Mucosa of stomach (tissue), 1 donor: Measurements from ENCODE around the gene KPNA4.
"Not testable (repeated sequence)": the region's sequence is repeated elsewhere in the genome, so short reads cannot be mapped to it uniquely, and the experiment has no call there.

Experiments
- H3K27me3 ChIP-seq: one replicate; pipeline ENCODE4 v1.7.0; 2013; ENCODE audit warnings: mild to moderate bottlenecking, low read length; ENCODE audit not compliant: control insufficient read depth, insufficient read depth
- H3K36me3 ChIP-seq: one replicate; pipeline ENCODE4 v1.7.0; 2013; ENCODE audit warnings: low read length; ENCODE audit not compliant: control insufficient read depth, insufficient read depth
- H3K4me1 ChIP-seq: one replicate; pipeline ENCODE4 v1.7.0; 2013; ENCODE audit warnings: mild to moderate bottlenecking, low read length; ENCODE audit not compliant: control insufficient read depth, insufficient read depth
- H3K4me3 ChIP-seq: one replicate; pipeline ENCODE4 v1.7.0; 2013; ENCODE audit warnings: low read length
- H3K9ac ChIP-seq: one replicate; pipeline ENCODE4 v1.7.0; 2013; ENCODE audit warnings: mild to moderate bottlenecking, low read length, moderate library complexity
- H3K9me3 ChIP-seq: one replicate; pipeline ENCODE4 v1.7.0; 2013; ENCODE audit warnings: mild to moderate bottlenecking, low read length, moderate library complexity; ENCODE audit not compliant: control insufficient read depth
- donor health status: Pancreatic carcinoma.

The KPNA4 gene

DNA sequence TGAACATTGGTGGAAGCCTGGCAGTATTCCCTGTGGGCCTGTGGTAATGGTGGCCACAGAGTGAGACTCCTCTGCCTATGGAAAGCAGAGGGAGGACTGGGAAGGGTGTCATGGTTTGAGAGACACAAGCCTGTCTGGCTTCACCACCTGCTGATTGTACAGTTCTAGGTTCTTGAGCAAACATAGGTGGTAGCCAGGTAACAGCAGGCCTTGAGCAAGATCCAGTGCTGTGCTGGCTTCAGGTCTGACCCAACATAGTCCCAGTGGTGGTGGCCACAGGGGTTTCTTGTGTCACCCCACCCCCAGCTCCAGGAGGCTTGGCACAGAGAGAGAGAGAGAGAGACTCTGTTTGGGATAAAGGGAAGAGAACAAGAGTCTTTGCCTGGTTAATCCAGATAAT lies 22.7 kb upstream of the KPNA4 start:
- no peak overlapping the region for H3K9ac ChIP-seq
- no peaks in the 10 kb centered on the region for H3K36me3 ChIP-seq
- no peaks in the 10 kb centered on the region for H3K4me1 ChIP-seq
- no peaks in the 10 kb centered on the region for H3K9me3 ChIP-seq
- H3K4me3 ChIP-seq = no peak overlapping the region
- no peaks in the 10 kb centered on the region for H3K27me3 ChIP-seq

DNA sequence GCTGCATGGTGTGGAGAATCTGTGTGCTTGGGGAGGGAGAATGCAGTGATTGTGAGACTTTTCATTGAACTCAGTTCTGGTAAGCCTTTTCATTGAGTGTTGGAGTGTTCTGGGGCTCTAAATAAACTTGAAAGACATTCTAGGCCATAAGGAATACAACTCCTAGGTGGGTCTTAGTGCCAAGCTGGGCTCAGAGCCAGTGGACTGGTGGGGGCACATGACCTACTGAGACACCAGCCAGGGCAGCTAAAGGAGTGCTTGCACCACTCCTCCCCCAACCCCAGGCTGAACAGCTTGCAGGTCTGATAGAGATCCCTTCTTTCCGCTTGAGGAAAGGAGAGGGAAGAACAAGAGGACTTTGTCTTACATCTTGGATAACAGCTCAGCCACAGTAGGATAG lies 21.7 kb upstream of the KPNA4 start:
- no peaks in the 10 kb centered on the region for H3K36me3 ChIP-seq
- no peaks in the 10 kb centered on the region for H3K4me1 ChIP-seq
- no peak overlapping the region for H3K4me3 ChIP-seq
- H3K27me3 ChIP-seq = no peaks in the 10 kb centered on the region
- H3K9ac ChIP-seq = no peak overlapping the region
- H3K9me3 ChIP-seq = no peaks in the 10 kb centered on the region

DNA sequence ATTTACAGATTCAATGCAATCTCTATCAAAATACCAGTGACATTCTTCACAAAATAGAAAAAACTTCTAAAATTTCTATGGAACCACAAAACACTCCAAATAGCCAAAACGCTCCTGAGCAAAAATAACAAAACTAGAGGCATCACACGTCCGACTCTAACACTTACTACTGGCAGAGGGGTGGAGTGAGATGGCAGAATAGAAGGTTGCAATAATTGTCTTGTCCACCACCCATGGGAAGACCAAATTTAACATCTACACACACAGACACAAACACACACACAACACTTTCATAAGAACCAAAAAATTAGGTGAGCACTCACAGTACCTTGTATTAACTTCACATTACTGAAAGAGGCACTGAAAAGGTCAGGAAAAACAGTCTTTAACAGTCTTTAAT lies 21.3 kb upstream of the KPNA4 start:
- Histone ChIP-seq H3K27me3 (no peaks in the 10 kb centered on the region), H3K4me3 (no peak overlapping the region), H3K9ac (no peak overlapping the region), H3K9me3 (no peaks in the 10 kb centered on the region), H3K4me1 (no peaks in the 10 kb centered on the region), H3K36me3 (no peaks in the 10 kb centered on the region)

DNA sequence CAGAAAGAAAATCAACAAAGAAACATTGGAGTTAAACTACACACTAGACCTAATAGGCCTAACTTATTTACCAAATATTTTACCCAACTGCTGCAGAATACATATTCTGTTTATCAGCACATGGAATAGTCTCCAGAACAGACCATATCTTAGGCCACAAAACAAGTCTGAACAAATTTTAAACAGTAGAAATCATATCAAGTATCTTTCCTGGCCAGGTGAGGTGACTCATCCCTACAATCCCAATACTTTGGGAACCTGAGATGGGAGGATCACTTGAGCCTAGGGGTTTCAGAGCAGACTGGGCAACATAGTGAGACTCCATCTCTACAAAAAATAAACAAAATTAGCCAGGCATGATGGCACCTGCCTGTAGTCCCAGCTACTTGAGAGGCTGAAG lies 18.1 kb upstream of the KPNA4 start:
- H3K9ac ChIP-seq = no peak overlapping the region
- H3K9me3 ChIP-seq = no peaks in the 10 kb centered on the region

DNA sequence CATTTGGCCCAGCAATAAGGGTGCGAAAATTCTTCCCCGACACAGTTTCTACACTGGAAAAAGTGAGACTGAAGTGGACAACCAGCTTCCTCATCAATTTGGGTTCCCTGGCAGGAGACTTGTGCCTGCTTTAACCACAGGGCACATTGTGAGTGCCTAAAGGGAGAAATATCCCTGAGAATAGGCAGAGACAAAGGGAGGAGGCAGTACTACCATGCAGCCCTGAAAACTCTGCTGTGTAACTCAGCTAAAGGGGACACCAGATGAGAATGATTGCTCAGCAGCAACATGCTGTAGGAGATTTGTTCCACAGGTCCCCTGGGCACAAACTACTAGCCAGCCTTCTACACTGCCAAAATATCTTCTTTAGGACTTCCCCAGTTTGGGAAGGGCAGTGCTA lies 15.6 kb upstream of the KPNA4 start:
- H3K9ac ChIP-seq = no peak overlapping the region
- no peaks in the 10 kb centered on the region for H3K36me3 ChIP-seq
- no peaks in the 10 kb centered on the region for H3K4me1 ChIP-seq
- H3K4me3 ChIP-seq = no peak overlapping the region
- H3K9me3 ChIP-seq = no peaks in the 10 kb centered on the region
- no peaks in the 10 kb centered on the region for H3K27me3 ChIP-seq

More for the DNA sequence above, 18.1 kb upstream of the KPNA4 start:
- Histone ChIP-seq H3K4me1 (no peaks in the 10 kb centered on the region), H3K27me3 (no peaks in the 10 kb centered on the region), H3K4me3 (no peak overlapping the region), H3K36me3 (no peaks in the 10 kb centered on the region)

DNA sequence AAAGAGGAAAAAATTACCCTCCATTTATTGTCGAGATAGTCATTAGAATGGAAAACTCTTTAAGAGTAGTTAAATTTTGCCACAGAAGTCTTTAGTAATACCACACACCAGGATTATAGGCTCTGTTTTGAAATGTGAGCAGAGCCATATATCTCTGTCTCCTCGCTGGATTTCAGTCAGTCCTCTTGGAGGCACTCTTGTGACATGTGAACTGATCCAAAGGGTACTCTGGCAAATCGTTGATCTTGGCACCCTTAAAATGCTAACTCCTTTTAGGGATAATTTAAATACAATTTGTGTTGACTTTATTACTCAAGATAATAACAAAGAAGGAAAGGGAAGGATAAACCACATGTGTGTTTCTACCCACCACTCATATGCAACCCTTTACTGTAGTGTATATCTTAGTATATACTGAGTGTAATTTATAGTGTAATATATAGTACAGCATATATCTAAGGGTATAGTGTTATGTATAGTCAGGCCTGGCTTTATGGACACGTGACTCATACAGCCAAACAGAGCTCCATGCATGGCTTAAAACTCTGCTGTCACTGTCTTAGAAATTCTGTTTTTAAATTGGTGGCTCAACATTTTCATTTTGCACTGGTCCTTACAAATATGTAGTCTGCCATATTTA lies 12.3 kb upstream of the KPNA4 start:
- no peaks in the 10 kb centered on the region for H3K27me3 ChIP-seq
- H3K4me1 ChIP-seq = no peaks in the 10 kb centered on the region
- no peak overlapping the region for H3K4me3 ChIP-seq
- no peak overlapping the region for H3K9ac ChIP-seq
- H3K36me3 ChIP-seq = no peaks in the 10 kb centered on the region
- H3K9me3 ChIP-seq = no peaks in the 10 kb centered on the region

DNA sequence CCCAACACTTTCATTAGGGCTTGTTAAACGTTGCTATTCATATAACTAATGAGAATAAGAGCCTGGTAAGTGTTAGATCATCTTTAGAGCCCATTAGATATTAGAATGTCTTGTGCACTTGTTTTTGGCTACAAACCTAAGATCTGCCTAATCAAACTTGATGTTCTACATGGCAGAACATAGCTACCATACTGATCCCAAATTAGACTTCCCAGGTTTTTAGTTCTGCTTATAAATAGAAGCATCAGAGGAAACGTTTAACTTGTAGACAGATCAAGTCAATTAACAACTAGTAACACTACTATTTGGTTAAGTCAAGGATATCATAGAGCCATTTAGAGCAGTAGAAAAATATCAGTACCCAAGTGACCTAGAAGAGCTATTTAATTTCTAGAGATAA lies 11.7 kb upstream of the KPNA4 start:
- no peak overlapping the region for H3K4me3 ChIP-seq
- H3K4me1 ChIP-seq = no peaks in the 10 kb centered on the region
- H3K27me3 ChIP-seq = no peaks in the 10 kb centered on the region
- H3K36me3 ChIP-seq = no peaks in the 10 kb centered on the region
- no peak overlapping the region for H3K9ac ChIP-seq
- H3K9me3 ChIP-seq = no peaks in the 10 kb centered on the region

DNA sequence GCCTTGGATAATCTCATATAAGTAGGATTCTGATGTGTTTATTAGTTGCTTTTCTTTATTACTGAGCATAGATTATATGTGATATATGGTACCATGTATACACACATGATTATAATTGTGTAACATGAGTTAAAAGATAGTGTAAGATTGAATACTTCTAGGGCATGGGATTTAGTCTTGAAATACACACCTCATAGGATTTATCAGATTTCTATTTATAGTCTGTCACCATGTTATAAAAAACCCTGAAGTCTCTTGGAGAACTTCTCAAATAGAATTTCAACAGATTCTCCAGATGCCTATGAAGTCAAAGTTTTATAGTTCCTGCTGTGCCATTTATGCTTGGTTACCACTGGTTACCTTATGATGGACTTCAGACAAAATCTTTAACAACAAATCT lies 11.2 kb upstream of the KPNA4 start:
- no peaks in the 10 kb centered on the region for H3K9me3 ChIP-seq
- no peaks in the 10 kb centered on the region for H3K36me3 ChIP-seq
- H3K4me1 ChIP-seq = no peaks in the 10 kb centered on the region
- H3K4me3 ChIP-seq = no peak overlapping the region
- no peaks in the 10 kb centered on the region for H3K27me3 ChIP-seq
- H3K9ac ChIP-seq = no peak overlapping the region

DNA sequence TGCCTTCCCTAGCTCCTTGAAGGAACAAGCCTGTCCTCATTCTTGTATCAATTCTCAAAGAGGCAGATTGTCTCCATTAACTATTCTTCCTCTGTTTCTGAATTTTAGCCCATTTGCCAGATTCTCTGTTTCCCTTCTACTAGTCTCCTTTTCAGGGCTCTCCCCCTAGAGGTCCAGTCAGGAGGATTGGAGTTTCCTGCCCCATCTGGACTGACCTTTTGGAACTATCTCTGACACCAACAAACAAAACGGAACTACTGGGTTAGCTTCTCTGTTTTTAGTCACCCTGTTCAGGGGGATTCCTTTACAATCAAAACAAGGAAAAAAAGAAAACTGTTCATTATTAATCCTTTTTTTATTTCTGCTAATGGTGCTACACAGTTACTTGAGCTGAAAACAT lies 10.2 kb upstream of the KPNA4 start:
- H3K9me3 ChIP-seq = no peaks in the 10 kb centered on the region
- no peaks in the 10 kb centered on the region for H3K4me1 ChIP-seq
- no peaks in the 10 kb centered on the region for H3K27me3 ChIP-seq
- no peaks in the 10 kb centered on the region for H3K36me3 ChIP-seq
- no peak overlapping the region for H3K4me3 ChIP-seq
- no peak overlapping the region for H3K9ac ChIP-seq

DNA sequence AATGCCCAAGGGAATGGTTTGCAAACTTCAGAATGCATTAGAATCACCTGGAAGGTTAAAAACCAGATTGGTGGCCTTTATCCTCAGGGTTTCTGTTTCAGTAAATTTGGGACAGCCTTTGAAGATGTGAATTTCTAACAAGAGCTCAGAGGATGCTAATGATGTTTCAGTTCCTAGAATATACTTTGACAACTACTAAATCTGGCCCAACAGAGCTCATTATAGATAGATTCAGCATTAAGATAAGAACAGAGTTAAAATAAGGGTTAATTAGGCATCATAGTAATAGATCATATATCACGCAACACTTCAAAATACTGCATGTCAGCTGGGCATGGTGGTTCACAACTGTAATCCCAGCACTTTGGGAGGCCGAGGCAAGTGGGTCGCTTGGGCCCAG lies 9.3 kb upstream of the KPNA4 start:
- H3K36me3 ChIP-seq = no peaks in the 10 kb centered on the region
- H3K9me3 ChIP-seq = no peaks in the 10 kb centered on the region
- no peaks in the 10 kb centered on the region for H3K27me3 ChIP-seq
- H3K4me3 ChIP-seq = no peak overlapping the region
- H3K9ac ChIP-seq = no peak overlapping the region
- no peaks in the 10 kb centered on the region for H3K4me1 ChIP-seq

DNA sequence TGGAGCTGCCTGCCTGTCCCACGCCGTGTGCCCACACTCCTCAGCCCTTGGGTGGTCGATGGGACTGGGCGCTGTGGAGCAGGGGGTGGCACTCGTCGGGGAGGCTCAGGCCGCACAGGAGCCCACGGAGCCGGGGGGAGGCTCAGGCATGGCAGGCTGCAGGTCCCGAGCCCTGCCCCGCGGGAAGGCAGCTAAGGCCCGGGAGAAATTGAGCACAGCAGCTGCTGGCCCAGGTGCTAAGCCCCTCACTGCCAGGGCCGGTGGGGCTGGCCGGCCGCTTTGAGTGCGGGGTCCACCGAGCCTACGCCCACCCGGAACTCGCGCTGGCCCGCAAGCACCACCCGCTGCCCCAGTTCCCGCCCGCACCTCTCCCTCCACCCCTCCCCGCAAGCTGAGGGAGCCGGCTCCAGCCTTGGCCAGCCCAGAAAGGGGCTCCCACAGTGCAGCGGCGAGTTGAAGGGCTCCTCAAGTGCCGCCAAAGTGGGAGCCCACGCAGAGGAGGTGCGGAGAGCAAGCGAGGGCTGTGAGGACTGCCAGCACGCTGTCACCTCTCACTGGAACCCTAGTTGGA lies 8.7 kb upstream of the KPNA4 start:
- H3K4me1 ChIP-seq, H3K9me3 ChIP-seq, H3K27me3 ChIP-seq, H3K9ac ChIP-seq, H3K36me3 ChIP-seq, H3K4me3 ChIP-seq: not testable (repeated sequence)

DNA sequence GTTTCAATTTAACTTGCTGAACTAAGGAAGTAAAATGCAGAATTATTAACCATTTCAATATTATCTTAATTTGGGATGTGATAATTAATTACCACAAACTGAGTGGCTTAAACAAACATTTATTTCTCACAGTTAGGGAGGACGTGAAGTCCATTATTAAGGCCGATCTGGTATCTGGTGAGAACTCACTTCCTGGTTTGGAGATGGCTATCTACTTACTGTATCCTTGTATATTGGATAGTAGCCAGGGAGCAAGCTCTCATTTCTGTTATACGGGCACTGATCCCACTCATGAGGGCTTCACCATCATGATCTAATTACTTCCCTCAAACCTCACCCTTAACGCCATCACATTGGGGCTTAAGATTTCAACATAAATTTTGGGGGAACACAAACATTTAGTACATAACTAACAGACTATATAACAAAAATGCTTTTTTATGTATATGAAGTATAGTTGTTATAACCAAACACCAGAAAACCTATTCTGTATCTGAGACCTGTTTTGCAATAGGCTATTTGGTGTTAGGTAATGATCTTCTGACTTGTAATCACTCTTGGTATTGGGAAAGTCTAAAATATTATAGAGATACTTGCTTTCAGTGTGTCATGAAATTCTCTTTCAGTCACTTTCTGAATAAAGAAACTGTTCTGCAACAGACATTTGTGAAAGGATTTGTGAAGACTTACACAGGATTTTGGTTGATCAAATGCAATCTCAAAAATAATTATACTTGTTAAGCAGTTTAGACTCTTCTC lies 4.7 kb upstream of the KPNA4 start:
- H3K27me3 ChIP-seq = no peaks in the 10 kb centered on the region
- H3K36me3 ChIP-seq = no peaks in the 10 kb centered on the region
- no peaks in the 10 kb centered on the region for H3K4me1 ChIP-seq
- H3K9me3 ChIP-seq = no peaks in the 10 kb centered on the region
- H3K9ac ChIP-seq = no peak overlapping the region
- no peak overlapping the region for H3K4me3 ChIP-seq
